HCEC 1CT (cell line): ENCODE results near the gene VPS8.
"Not testable (repeated sequence)": the region's sequence is repeated elsewhere in the genome, so short reads cannot be mapped to it uniquely, and the experiment has no call there.

ENCODE experiments used
- DNase-seq: peaks from one replicate; pipeline ENCODE4 v3.0.0-alpha.2; 2017

Gene VPS8

DNA sequence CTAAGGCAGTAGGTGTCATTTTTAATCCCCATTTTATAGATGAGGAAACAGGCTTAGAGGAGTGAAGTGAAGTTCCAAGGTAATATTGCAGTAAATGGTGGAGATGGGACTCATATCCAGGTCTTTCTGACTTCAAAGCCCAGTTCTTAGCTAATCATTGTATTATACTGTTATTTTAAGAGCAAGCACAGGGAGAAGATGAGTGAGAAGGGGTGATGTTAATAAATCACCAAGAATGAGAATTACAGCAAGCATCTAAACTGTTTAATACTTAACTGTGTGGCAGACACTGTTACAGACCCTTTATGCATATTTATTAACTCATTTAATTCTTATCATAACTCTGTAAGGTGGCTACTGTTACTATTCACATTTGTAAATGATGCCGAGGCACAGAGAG, 61.2 kb downstream of the VPS8 start:
- no peak for DNase-seq

DNA sequence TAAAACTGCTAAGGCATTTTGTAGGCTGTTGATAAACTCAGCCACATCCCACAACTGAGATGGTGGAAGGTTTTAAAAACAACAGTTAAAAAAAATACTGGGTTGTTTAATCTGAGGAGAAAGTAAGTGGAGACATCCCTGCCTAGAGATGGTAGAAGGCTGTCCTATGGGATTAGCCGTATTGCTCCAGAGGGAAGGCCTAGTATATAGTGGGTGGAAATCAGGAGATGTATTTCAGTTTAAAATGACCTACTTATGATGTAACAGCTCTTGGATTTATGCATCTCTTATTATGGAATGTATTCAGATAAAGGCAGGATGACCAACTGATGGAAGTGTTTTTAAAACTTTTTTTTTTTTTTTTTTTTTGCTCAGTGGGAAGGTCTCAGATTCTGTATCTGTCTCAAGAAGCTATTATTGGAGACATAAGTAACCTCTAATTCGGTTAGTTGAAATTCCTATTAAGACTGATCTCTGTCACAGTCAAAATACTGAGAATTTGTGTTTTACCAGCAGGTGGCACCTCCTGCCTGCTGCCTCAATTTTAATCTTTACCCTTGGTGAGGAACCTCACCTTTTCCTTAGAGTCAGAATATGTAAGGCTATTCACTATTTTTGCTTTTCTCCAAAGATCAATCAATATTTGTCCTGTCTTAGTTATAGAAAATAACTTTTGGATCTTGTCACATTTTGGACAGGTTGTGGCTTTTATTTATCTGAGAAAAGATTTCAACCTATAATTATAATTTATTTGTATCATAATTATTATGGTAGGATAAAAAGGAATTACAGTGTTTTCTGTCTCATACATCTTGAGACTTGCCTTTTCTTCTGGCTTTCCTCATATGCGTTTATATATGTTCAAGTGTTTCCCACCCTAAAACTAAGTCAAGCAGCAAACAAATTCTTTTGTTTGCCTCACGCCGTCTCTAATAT, 63.0 kb downstream of the VPS8 start:
- DNase-seq = peak; percentile 27

DNA sequence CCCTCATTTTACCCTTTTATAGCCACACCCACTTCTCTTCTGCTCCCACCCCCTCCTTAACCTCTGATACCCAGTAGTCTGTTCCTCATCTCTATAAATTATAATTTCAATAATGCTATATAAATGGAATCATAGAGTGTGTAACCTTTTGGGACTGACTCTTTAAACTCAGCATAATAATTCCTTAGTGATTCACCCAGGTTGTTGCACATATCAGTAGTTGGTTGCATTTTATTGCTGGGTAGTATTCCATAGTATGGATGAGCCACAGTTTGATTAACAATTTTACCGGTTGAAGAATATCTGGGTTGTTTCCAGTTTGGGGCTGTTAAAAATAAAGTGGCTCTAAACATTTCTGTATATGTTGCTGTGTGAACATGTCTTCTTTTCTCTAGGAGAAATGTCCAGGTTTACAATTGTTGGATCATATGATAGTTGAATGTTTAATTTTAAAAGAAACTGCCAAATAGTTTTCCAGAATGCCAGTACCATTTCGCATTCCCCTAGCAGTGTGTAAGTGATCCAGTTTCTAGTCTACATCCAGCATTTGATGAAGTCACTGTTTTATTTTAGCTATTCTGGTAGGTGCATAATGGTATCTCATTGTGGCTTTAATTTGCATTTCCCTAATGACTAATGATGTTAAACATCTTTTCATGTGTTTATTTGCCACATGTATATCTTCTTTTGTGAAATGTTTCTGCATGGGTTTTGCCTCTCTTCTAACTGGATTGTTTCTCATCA, 68.5 kb downstream of the VPS8 start:
- DNase-seq = no peak

DNA sequence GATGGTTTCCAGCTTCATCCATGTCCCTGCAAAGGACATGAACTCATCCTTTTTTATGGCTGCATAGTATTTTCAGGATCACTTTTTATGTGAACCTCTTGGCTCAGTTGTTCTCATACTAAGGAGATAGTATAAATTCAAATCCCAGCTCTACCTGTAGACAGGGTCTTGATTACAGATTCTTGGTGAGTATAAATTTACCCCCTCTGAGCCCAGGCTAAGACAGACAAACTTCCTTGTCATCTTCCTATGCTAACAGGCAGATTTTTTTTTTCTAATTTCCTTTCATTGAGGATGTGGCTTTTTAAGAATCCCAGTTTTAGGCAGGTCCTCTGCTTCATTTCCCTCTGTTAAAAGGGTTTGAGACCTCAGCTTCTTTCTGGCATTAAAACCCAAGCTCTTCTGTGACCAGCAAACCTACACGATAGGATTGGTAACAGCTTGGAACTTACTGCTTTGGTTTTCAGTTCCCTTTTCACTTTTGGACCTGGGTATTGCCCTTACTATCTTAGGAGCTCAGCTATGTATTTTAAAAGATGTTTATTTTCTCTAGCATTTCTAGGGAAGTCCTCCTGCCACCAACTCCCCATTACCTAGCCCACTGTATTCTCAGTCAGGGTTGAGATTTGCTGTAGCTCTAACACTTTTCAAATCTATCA, 72.5 kb downstream of the VPS8 start:
- DNase-seq = no peak

GRCh38 chr3:184885112-184885511, 73.1 kb downstream of the VPS8 start:
- no peak for DNase-seq

- no peak for DNase-seq
Observed at GRCh38 chr3:184887574-184887973, 75.6 kb downstream of the VPS8 start.

GRCh38 chr3:184889312-184889904, 77.4 kb downstream of the VPS8 start:
- no peak for DNase-seq

DNA sequence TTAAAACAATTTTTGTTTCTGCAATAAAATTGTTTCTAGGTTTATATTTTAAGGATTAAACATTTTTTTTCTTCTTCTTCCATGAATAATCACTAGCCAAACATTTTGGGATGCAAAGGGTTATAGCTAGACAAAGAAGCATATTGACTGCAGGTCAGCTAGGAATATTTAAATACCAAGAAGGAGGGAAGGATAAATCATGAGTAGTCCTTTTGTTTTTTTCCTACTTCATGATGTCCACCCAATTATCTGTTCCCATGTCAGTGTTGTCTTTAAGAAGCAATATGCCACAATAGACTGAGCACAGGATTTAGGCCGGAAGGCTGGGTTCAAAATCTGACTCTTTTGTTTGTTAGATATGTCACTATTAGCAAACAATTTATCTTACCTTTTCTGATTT, 82.1 kb downstream of the VPS8 start:
- no peak for DNase-seq

GRCh38 chr3:184895350-184895749, 83.4 kb downstream of the VPS8 start:
- DNase-seq = no peak

GRCh38 chr3:184896336-184896735, 84.4 kb downstream of the VPS8 start:
- no peak for DNase-seq

DNA sequence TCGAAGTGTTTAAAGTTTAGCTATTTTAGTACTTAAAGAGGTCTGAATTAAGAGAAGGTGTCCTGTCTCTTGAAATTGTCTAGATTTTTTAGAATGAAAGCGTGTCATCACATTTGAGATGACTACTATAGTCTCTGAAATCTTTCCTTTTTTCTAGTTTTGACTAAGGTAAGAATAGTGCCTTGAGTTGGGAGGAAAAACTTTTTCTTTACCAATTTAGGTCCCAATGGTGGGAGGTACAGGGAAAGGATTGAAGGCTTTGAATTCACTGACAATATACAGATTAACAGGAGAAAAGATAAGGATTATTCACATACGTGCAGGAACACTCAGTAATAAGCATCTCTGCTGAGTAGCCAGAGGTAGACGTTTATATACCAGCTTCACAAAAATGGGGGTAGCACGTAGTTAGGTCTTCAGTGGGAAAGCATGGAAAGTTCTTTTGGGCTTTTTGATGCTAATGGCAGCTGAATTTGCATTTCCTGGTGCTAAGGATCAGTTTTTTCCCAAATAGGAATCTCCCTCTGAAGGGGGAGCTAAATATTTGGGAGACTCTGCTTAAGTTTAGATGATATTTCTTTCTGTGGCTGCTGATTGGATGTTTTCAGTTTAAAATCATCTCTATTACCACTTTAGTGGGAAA, 88.1 kb downstream of the VPS8 start:
- no peak for DNase-seq

GRCh38 chr3:184907031-184907430, 95.1 kb downstream of the VPS8 start:
- DNase-seq = not testable (repeated sequence)

DNA sequence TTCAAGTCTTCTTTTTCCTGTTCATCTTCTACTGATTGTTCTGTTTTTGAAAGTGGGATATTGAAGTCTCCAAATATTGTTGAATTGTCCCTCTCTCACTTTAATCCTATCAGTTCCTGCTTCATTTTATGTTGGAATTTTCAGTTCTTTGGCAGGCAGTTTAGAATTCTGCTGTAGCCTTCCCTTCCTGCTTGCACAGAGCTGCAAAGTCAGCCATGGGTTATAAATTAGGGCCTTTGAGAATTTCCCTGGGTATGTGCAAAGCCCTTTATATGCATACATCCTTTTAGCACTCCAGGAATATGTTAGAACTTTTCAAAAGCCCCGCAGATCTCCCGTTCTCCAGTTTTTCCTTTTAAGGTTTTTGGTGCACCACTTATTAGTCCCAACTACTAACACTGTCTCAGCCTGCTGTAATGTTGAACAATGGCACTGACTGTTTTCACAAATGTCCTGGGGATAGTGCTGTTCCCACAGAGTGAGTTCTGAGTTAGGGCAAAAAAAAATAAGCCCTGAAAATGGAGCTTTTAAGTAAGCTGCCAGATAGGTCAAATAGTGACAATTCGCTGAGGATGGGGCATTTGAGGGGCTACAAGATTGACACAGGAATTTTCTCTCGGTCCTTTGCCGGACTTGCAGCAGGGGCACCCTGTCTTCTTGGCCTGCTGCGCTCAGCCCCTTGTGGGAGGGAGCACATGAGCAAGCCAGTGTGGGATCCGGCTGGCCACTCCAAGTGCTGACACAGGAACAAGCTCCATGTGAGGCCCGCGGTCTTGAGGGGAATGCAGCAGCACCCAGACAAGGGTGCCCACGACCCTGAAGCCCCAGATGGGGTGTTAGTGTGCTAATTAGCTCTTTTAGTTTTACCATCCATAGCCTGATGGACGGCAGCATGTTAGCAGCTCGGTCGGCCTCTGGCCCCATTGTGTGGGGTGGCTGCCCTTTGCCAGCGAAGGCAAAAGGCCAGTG, 96.0 kb downstream of the VPS8 start:
- no peak for DNase-seq

DNA sequence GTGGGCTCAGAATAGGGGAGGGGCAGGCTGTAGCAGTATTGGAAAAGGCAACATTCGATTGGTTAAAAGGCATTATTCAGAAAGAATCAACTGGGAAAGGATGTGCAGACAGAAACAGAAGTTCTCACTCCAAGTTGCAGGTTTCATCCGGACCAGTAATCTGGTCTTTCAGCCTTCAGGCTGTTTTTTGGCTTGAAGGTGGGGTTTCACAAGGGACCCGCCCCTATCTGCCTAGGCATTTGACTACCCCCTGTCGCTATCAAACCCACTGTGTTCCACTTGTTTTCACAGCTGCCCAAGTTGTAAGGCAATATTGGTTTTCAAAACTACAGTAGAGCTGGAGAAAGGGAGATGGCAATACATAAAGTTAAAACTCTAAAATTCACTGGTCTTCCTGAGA, 96.9 kb downstream of the VPS8 start:
- no peak for DNase-seq

GRCh38 chr3:184910664-184911063, 98.7 kb downstream of the VPS8 start:
- DNase-seq = no peak

DNA sequence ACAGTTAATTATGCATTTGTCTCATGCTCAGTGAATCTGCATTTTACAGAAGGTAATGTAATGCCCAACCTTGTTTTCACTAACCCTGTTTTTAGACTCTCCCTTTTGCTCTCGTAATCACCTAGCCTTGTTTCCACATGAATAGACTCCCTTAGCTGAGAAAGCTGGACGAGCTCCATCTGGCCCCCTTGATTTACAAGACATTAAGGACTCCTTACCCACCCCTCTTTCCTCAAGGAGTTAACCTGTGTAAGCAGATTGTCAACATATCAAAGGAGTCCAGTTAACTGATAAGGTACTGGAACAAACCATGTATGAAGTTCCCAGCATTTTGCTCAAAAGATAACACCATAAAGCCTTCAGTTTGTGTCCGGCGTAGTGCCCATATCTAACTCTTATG, 99.6 kb downstream of the VPS8 start:
- DNase-seq = no peak

GRCh38 chr3:184912163-184912562, 100.2 kb downstream of the VPS8 start:
- DNase-seq = no peak

DNA sequence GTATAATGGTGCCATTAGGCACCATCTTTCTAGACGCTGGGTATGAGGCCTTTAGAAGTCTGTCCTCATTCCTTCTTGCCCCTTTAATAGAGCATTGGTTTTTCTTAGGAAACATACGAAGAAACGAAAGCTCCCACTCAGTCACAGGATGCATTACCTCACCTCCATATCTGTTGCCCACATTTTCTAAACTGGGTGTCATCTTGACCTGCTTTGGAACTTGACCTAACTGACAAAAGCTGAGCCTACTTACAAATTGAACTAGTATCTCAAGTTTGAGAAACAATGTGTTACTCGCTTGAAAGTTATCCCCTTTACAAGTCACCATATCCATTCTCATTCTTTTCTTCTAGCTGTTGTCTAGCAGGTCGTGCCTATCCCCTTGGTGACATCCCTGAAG, 102.7 kb downstream of the VPS8 start:
- DNase-seq = no peak

GRCh38 chr3:184918750-184919149, 106.8 kb downstream of the VPS8 start:
- DNase-seq = no peak

GRCh38 chr3:184919651-184920050, 107.7 kb downstream of the VPS8 start:
- no peak for DNase-seq

DNA sequence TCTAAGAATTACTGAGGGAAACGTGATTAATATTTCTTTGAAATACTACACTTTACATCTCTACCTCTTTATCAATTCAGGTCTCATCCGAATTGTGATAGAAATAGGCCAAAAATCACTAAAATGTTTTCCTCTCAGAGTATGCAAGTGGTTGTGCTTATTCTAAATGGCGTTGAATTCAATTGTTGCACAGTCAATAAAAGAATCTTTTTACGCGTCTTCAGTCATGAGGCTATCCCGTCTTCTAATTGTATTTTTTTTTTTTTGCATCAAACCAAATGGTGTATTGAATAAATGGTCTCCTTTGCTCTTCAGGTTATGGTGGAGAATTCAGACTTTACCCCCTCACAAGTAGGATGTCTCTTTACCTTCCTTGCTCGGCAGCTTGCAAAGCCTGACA, 112.6 kb downstream of the VPS8 start:
- no peak for DNase-seq
